KOPT-K1 (cell line): ENCODE measurements around the gene IFT88.

Source experiments
- H3K27ac ChIP-seq: fragments of 200-600 bp; sonication (generic); 2 replicates; pipeline ENCODE4 v1.5.1; 2016; ENCODE audit warnings: antibody characterized with exemption, mild to moderate bottlenecking, low read depth, low read length; ENCODE audit not compliant: poor library complexity, severe bottlenecking
- H3K36me3 ChIP-seq: fragments of 200-600 bp; sonication (generic); 2 replicates; pipeline ENCODE4 v1.5.1; 2017; ENCODE audit warnings: antibody characterized with exemption, mild to moderate bottlenecking, low read length, moderate library complexity; ENCODE audit not compliant: insufficient read depth
- H3K9me3 ChIP-seq: fragments of 200-600 bp; sonication (generic); 2 replicates; pipeline ENCODE4 v1.5.1; 2017; ENCODE audit warnings: antibody characterized with exemption, low read length, mild to moderate bottlenecking; ENCODE audit not compliant: insufficient read depth, poor library complexity, severe bottlenecking

The IFT88 gene

GRCh38 chr13:20582026-20582425, 15.1 kb downstream of the IFT88 start:
- Histone ChIP-seq H3K9me3 (peaks cover 29% of the 10 kb centered on the region), H3K36me3 (peaks cover 34% of the 10 kb centered on the region; the same call in 1 of the 2 replicates), H3K27ac (no peak overlapping the region)

- peaks cover 30% of the 10 kb centered on the region; the same call in 1 of the 2 replicates for H3K36me3 ChIP-seq
- H3K27ac ChIP-seq: no peak overlapping the region
- peaks cover 22% of the 10 kb centered on the region for H3K9me3 ChIP-seq
Measured at GRCh38 chr13:20583803-20584293, 16.9 kb downstream of the IFT88 start.

GRCh38 chr13:20585371-20585770, 18.4 kb downstream of the IFT88 start:
- no peak overlapping the region for H3K27ac ChIP-seq
- H3K36me3 ChIP-seq: peaks cover 22% of the 10 kb centered on the region; the same call in 1 of the 2 replicates

GRCh38 chr13:20588529-20589110, 21.7 kb downstream of the IFT88 start:
- H3K27ac ChIP-seq: no peak overlapping the region
- peaks cover 20% of the 10 kb centered on the region; the same call in 1 of the 2 replicates for H3K36me3 ChIP-seq

More at GRCh38 chr13:20585371-20585770, 18.4 kb downstream of the IFT88 start:
- H3K9me3 ChIP-seq: peaks cover 22% of the 10 kb centered on the region

GRCh38 chr13:20590561-20590960, 23.6 kb downstream of the IFT88 start:
- peaks cover 1% of the 10 kb centered on the region for H3K9me3 ChIP-seq
- H3K27ac ChIP-seq: no peak overlapping the region
- 0 out of 2 replicates have a peak, but pooled peaks cover 4% of the 10 kb centered on the region for H3K36me3 ChIP-seq

More at GRCh38 chr13:20588529-20589110, 21.7 kb downstream of the IFT88 start:
- H3K9me3 ChIP-seq: peaks cover 19% of the 10 kb centered on the region

GRCh38 chr13:20592606-20593005, 25.6 kb downstream of the IFT88 start:
- Histone ChIP-seq H3K36me3 (0 out of 2 replicates have a peak, but pooled peaks cover 4% of the 10 kb centered on the region), H3K27ac (no peak overlapping the region), H3K9me3 (no peaks in the 10 kb centered on the region)

- no peaks in the 10 kb centered on the region for H3K9me3 ChIP-seq
- 0 out of 2 replicates have a peak, but pooled peaks cover 4% of the 10 kb centered on the region for H3K36me3 ChIP-seq
- no peak overlapping the region for H3K27ac ChIP-seq
Measured at GRCh38 chr13:20594280-20594679, 27.3 kb downstream of the IFT88 start.

- H3K36me3 ChIP-seq: no peaks in the 10 kb centered on the region
- H3K27ac ChIP-seq: no peak overlapping the region
- H3K9me3 ChIP-seq: no peaks in the 10 kb centered on the region
Measured at GRCh38 chr13:20607015-20607414, 40.1 kb downstream of the IFT88 start.

- Histone ChIP-seq H3K27ac (no peak overlapping the region), H3K36me3 (no peaks in the 10 kb centered on the region)
Measured at GRCh38 chr13:20608438-20609020, 41.6 kb downstream of the IFT88 start.

GRCh38 chr13:20609145-20609544, 42.2 kb downstream of the IFT88 start:
- H3K27ac ChIP-seq: no peak overlapping the region
- no peaks in the 10 kb centered on the region for H3K9me3 ChIP-seq
- H3K36me3 ChIP-seq: no peaks in the 10 kb centered on the region

More at GRCh38 chr13:20608438-20609020, 41.6 kb downstream of the IFT88 start:
- no peaks in the 10 kb centered on the region for H3K9me3 ChIP-seq

- Histone ChIP-seq H3K27ac (no peak overlapping the region), H3K9me3 (no peaks in the 10 kb centered on the region), H3K36me3 (no peaks in the 10 kb centered on the region)
Measured at GRCh38 chr13:20610006-20610405, 43.0 kb downstream of the IFT88 start.

GRCh38 chr13:20616059-20616797, 49.3 kb downstream of the IFT88 start:
- Histone ChIP-seq H3K9me3 (no peaks in the 10 kb centered on the region), H3K36me3 (no peaks in the 10 kb centered on the region), H3K27ac (no peak overlapping the region)

GRCh38 chr13:20623000-20623399, 56.0 kb downstream of the IFT88 start:
- H3K36me3 ChIP-seq: peaks cover 6% of the 10 kb centered on the region; the same call in 1 of the 2 replicates
- H3K27ac ChIP-seq: no peak overlapping the region
- H3K9me3 ChIP-seq: peaks cover 9% of the 10 kb centered on the region

GRCh38 chr13:20624213-20624612, 57.3 kb downstream of the IFT88 start:
- H3K36me3 ChIP-seq: peaks cover 6% of the 10 kb centered on the region; the same call in 1 of the 2 replicates
- H3K27ac ChIP-seq: no peak overlapping the region
- peaks cover 9% of the 10 kb centered on the region for H3K9me3 ChIP-seq

- Histone ChIP-seq H3K36me3 (no peaks in the 10 kb centered on the region), H3K27ac (no peak overlapping the region), H3K9me3 (no peaks in the 10 kb centered on the region)
Measured at GRCh38 chr13:20633802-20634201, 66.8 kb downstream of the IFT88 start.
